GM19193 (cell line): Measurements from ENCODE around the gene P2RX5.

Experiments
- POLR2A ChIP-seq: IDR thresholded peaks from 4 replicates; pipeline ENCODE4 v1.6.1; 2011; ENCODE audit not compliant: insufficient read depth, insufficient read length; ENCODE audit errors: extremely low read depth

Gene P2RX5

GRCh38 chr17:3718201-3718600 is 22.2 kb upstream of the P2RX5 start:
- no peak for TF ChIP-seq POLR2A

GRCh38 chr17:3715296-3715695 is 19.3 kb upstream of the P2RX5 start:
- TF ChIP-seq POLR2A: no peak

GRCh38 chr17:3712811-3713463 is 17.0 kb upstream of the P2RX5 start:
- no peak for TF ChIP-seq POLR2A

- TF ChIP-seq POLR2A: no peak
These were observed 15.0 kb upstream of the P2RX5 start for GRCh38 chr17:3710951-3711383.

GRCh38 chr17:3708366-3708765 is 12.4 kb upstream of the P2RX5 start:
- no peak for TF ChIP-seq POLR2A

- no peak for TF ChIP-seq POLR2A
These were observed 9.2 kb upstream of the P2RX5 start for GRCh38 chr17:3704931-3705717.

GRCh38 chr17:3699951-3700350 is 4.0 kb upstream of the P2RX5 start:
- TF ChIP-seq POLR2A: no peak

GRCh38 chr17:3698139-3698538 is 2.2 kb upstream of the P2RX5 start:
- no peak for TF ChIP-seq POLR2A

GRCh38 chr17:3697103-3697476 is 1.1 kb upstream of the P2RX5 start:
- no peak for TF ChIP-seq POLR2A

- no peak for TF ChIP-seq POLR2A
These were observed 729 bp downstream of the P2RX5 start for GRCh38 chr17:3695129-3695722.

GRCh38 chr17:3693829-3694231 is 2.1 kb downstream of the P2RX5 start:
- TF ChIP-seq POLR2A: no peak

- no peak for TF ChIP-seq POLR2A
These were observed 2.8 kb downstream of the P2RX5 start for GRCh38 chr17:3693141-3693540.

- no peak for TF ChIP-seq POLR2A
These were observed 3.6 kb downstream of the P2RX5 start for GRCh38 chr17:3692346-3692745.

- TF ChIP-seq POLR2A: no peak
These were observed 4.3 kb downstream of the P2RX5 start for GRCh38 chr17:3691617-3692067.

- TF ChIP-seq POLR2A: no peak
These were observed 5.8 kb downstream of the P2RX5 start for GRCh38 chr17:3690094-3690715.
